GM19397 (cell line): Measurements from ENCODE around the gene C11orf24.

Experiments
- ATAC-seq: cut with Tn5 transposase; IDR thresholded peaks from one replicate; pipeline ENCODE4 v1.9.1; 2021; ENCODE audit warnings: mild to moderate bottlenecking, moderate library complexity; ENCODE audit not compliant: unreplicated experiment

C11orf24 gene

DNA sequence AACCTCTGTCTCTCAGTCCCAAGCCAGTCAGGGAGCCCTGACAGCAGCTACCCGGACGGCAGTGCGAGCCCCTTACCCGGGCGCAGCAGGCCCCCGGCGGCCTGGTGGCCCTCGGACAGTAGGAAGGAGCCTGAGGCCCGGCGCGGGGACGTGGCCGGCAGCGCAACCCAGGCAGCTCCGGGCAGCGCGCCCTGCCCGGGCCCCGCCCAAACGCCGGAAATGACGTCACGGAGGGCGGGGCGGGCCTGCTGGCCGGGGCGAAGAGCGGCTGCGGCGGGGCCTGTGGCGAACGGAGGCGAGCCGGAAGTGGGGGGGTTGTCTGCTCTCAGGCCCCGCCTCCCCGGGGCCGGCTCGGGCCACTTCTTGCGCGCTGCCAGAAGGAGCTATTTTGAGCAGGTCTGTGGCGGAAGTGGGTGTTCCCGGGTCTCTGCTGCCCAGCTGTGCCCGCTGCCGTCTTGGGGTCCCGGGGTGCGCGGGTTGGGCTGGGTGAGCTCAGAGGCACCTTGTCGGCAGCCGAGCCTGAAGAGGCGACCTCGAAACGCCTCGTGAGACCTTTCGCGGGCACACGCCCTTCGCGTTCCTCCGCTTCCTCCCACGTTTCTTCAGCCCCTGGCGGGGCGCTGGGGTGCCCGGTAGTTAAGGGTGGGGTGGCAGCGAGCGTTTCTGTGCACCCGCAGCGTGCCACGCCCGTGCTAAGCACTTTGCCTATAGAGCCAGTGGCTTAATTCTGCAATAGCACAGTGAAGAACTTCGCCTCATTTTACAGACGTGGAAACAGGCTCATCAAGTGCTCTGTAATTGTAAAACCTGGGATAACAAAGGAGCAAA, at the start of gene C11orf24:
C11orf24 (minus strand) TSS at position 193 of the 828 bp plus-strand sequence. CDS start 8,206 bp downstream, outside the sequence.
- ATAC-seq: peak; percentile 78

DNA sequence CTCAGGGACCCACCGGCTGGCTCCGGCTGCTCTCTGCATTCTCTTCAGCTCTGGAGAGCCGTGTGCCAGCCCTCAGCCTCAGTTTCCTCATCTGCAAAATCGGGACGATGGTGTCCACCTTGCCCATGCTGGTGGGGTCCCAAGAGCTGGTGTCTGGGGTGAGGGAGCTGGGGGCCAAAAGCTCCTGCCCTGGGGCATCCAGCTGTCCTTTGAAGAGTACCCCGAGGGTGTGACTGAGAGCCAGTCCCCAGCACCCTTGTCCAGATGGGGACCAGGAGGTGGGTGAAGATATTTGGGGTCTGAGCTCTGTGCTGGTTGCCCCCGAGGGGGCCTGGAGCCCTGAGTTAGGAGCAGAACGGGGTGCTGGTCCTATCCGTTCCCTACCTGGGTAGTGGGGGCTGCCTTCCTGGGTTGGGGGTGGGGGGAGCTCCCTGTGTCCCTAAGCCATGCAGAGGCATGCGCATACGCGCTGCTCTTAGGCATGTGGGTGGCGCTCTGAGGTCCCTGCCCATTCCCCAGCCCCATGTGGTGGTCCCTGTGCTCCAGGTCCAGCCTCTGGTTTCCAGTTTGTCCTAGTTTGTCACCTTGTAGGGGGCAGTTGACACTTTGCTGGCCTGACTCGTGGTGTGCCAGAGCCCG, 45.5 kb upstream of the C11orf24 start:
- no peak for ATAC-seq

GRCh38 chr11:68315171-68315920, 43.6 kb upstream of the C11orf24 start:
- no peak for ATAC-seq

DNA sequence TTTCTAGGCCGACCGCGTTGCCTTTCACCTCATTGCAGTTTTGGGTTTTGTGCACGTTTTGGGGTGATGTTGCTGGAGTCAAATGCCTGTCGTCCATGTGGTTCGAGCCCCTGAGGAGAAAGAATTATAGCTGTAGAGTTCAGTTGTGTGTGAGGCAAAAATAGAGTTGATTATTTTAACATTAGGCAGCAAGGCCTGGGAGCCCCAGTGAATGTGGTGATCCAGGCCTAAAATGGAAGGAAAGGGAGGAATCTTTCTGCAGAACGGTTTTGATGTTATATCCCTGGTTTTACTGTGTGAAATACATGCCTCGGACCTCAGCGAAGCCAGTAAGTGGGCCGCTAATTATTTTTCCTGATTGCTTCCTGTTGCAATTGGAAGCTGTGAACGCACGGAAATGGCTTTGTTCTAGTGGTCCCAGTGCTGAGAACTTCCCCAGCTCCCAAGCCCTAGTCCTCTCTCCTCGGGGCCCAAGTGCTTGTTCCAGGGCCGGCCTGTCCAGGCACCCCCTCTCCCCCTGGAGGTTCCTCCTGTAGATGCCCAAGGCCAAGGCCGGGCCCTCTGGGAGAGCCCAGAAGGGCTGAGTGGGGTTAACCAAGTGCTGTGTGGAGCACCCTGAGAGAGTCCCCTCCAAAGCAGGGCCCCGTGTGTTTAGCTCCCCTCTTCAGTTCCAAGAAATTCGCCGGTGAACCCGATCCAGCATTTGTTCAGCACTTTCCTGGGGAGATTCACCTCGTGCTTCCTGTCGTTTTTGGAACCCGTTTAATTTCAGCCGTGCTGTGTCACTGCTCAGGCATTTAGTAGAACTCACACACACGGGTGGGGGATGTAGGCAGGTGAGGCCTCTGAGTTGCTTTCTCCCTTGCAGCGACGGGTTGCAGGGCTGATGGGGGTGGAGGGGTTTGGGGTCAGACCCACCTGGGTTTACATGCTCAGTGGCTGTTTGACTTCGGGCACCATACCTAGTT, 42.7 kb upstream of the C11orf24 start:
- ATAC-seq: no peak

GRCh38 chr11:68313574-68314202, 41.9 kb upstream of the C11orf24 start:
- ATAC-seq: no peak

- no peak for ATAC-seq
Observed at GRCh38 chr11:68312780-68313573, 41.2 kb upstream of the C11orf24 start.

- ATAC-seq: no peak
Observed at GRCh38 chr11:68312117-68312779, 40.5 kb upstream of the C11orf24 start, which contains the start of gene LRP5. LRP5 (plus strand) TSS chr11:68312591; CDS start chr11:68312715, 124 bp downstream.

- ATAC-seq: no peak
Observed at GRCh38 chr11:68311160-68312116, 39.7 kb upstream of the C11orf24 start.

- ATAC-seq: no peak
Observed at GRCh38 chr11:68309621-68310185, 37.9 kb upstream of the C11orf24 start.

GRCh38 chr11:68308068-68308467, 36.3 kb upstream of the C11orf24 start:
- ATAC-seq: no peak

DNA sequence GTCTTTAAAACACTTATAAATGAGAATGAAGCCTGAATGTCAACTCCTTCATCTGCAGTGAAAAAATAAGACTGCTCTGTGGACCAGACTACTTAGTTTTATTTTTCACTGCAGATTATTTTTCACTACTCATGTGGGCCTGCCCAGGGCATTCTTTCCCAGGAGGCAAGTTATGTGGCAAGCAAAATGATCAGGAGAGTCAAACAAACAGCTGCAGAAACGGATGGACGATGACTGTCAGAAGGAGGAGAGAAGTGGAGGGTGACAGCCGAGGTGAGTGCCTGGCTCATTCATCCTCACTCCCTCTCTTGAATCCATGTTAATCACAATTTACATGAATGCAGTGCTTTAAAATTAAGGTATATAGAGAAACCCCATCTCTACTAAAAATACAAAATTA, 34.9 kb upstream of the C11orf24 start:
- ATAC-seq: no peak

DNA sequence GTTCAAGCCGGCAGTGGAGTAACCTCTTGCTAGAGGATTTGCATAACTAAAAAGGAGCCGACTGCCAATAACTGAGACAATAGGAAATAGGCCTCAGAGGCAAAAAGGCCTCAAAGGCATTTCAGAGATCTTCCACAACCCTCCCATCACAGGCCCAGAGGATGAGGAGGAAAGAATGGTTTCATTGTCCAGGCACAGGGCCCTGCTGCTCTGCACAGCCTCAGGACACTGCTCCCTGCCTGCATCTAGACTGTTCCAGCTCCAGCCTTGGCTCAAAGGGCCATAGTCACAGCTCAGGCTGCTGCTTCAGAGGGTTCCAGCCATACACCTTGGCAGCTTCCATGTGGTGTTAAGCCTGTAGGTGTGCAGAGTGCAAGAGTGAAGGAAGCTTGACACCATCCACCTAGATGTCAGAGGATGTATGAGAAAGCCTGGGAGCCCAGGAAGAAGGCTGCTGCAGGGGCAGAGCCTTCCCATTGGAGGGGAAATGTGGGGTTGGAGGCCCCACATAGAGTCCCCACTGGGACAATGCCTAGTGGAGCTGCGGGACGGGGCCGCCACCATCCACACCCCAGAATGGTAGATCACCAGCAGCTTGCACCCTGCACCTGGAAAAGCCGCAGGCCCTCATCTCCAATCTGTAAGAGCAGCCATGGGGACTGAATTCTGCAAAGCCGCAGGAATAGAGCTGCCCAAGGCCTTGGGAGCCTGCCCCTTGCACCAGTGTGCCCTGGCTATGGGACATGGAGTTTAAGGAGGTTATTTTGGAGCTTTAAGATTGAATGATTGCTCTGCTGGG, 32.4 kb upstream of the C11orf24 start:
- no peak for ATAC-seq

- ATAC-seq: no peak
Observed at GRCh38 chr11:68303083-68303482, 31.3 kb upstream of the C11orf24 start.

- no peak for ATAC-seq
Observed at GRCh38 chr11:68302670-68303069, 30.9 kb upstream of the C11orf24 start.

- ATAC-seq: no peak
Observed at GRCh38 chr11:68302256-68302655, 30.5 kb upstream of the C11orf24 start.
